Retinal pigment epithelial cell (primary cell): Measurements from ENCODE around the gene METTL13.
A peak's percentile ranks its signal among the peaks of the same experiment; 100 is the strongest.
"Not testable (repeated sequence)": the region's sequence is repeated elsewhere in the genome, so short reads cannot be mapped to it uniquely, and the experiment has no call there.

Source experiments
- DNase-seq: peaks from one replicate; pipeline ENCODE4 v3.0.0-alpha.2; 2010; ENCODE audit warnings: low read depth
- H3K4me3 ChIP-seq: 2 replicates; pipeline ENCODE4 v1.5.1; 2011; ENCODE audit warnings: mild to moderate bottlenecking, low read length, control low read depth, moderate library complexity
- CTCF ChIP-seq: conservative IDR thresholded peaks from 2 replicates; pipeline ENCODE4 v1.5.1; 2011; ENCODE audit warnings: low read depth, low read length, control low read depth, inconsistent platforms

Gene METTL13

GRCh38 chr1:171794085-171794484, 12.6 kb downstream of the METTL13 start:
- no peak for TF ChIP-seq CTCF
- no peak overlapping the region for H3K4me3 ChIP-seq
- no peak for DNase-seq

DNA sequence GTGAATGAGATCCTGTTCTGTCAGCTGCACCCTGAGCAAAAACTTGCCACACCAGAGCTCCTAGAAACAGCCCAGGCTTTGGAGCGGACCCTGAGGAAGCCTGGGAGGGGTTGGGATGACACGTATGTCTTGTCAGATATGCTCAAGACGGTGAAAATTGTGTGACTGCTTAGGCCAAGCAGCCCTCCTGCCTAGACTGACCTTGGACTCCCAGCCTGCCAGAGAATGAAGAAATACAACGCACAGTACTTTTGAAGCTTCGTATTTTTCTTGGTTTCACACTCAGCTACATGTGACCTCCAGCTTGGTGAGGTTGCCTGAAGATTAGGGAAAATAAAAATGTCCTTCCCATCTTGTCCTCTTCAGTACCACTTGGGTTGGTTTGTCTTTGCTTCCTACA, 15.1 kb downstream of the METTL13 start:
- DNase-seq: no peak

GRCh38 chr1:171798311-171798710, 16.9 kb downstream of the METTL13 start:
- no peak for DNase-seq
- TF ChIP-seq CTCF: no peak
- no peak overlapping the region for H3K4me3 ChIP-seq

More for the DNA sequence above, 15.1 kb downstream of the METTL13 start:
- TF ChIP-seq CTCF: no peak
- H3K4me3 ChIP-seq: no peak overlapping the region

- no peak overlapping the region for H3K4me3 ChIP-seq
- no peak for TF ChIP-seq CTCF
- no peak for DNase-seq
Measured at GRCh38 chr1:171798765-171799164, 17.3 kb downstream of the METTL13 start.

DNA sequence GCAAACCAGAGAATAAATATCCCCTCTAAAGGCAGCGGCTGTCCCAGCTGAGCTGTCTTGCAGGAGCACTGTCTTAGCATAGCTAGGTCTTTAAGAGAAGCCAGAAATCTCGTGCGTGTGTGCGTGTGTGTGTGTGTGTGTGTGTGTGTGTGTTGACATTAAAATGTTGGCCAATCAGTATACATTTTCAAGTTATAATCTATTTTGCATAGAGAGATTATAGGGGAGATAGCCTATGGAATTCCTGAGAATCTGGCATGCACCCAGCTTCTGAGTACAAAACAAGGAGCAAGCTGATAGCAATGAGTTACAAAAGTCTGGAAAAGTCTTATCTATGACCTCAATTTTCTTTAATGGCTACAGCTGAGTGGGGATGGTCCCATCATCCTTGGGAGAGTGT, 17.7 kb downstream of the METTL13 start:
- no peak for TF ChIP-seq CTCF
- H3K4me3 ChIP-seq: no peak overlapping the region
- DNase-seq: peak; percentile 26

- not testable (repeated sequence) for H3K4me3 ChIP-seq, DNase-seq
Measured at GRCh38 chr1:171799698-171800097, 18.2 kb downstream of the METTL13 start.

DNA sequence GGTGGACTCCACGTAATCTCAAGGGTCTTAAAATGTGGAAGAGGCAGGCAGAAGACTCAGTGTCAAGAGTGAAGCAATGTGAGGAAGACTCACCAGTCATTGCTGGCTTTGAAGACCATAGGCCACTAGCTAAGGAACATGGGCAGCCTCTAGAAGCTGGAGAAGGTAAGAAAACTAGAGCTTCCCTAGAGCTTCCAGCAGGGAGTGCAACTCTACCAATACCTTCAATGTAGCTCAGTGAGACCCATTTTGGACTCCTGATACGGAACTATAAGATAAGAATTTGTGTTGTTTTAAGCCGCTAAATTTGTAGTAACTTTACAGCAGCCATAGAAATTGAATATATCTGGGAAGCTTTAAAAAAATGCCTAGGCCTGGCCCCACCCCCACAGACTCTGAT, 18.9 kb downstream of the METTL13 start:
- DNase-seq: no peak
- peak; percentile 5 for TF ChIP-seq CTCF
- H3K4me3 ChIP-seq: no peak overlapping the region

- no peak for TF ChIP-seq CTCF
- no peak overlapping the region for H3K4me3 ChIP-seq
- no peak for DNase-seq
Measured at GRCh38 chr1:171800851-171801250, 19.4 kb downstream of the METTL13 start.
